Nephron progenitor cell (in vitro differentiated cells): ENCODE data around the gene ESPN.
"Not testable (repeated sequence)": the region's sequence is repeated elsewhere in the genome, so short reads cannot be mapped to it uniquely, and the experiment has no call there.

Experiments used
- DNase-seq: peaks from one replicate; pipeline ENCODE4 v3.0.0; 2021
- H3K27ac Mint-ChIP-seq: 2 replicates; pipeline ENCODE4 v1.8.0; 2021; ENCODE audit warnings: mild to moderate bottlenecking, moderate library complexity, mixed read lengths
- H3K27me3 Mint-ChIP-seq: 2 replicates; pipeline ENCODE4 v1.8.0; 2021; ENCODE audit warnings: mild to moderate bottlenecking, low read depth, mixed read lengths; ENCODE audit not compliant: poor library complexity
- H3K36me3 Mint-ChIP-seq: 2 replicates; pipeline ENCODE4 v1.8.0; 2021; ENCODE audit warnings: low read depth, mixed read lengths
- H3K4me1 Mint-ChIP-seq: 2 replicates; pipeline ENCODE4 v1.8.0; 2021; ENCODE audit warnings: mixed read lengths
- H3K4me3 Mint-ChIP-seq: 2 replicates; pipeline ENCODE4 v1.8.0; 2021; ENCODE audit warnings: mild to moderate bottlenecking, moderate library complexity, mixed read lengths
- H3K9me3 Mint-ChIP-seq: 2 replicates; pipeline ENCODE4 v1.8.0; 2021; ENCODE audit warnings: mild to moderate bottlenecking, moderate library complexity, mixed read lengths
- CTCF ChIP-seq: fragments of 200-600 bp; sonication (generic); IDR thresholded peaks from 2 replicates; pipeline ENCODE4 v1.5.0; 2021; ENCODE audit warnings: antibody characterized with exemption

The ESPN gene

DNA sequence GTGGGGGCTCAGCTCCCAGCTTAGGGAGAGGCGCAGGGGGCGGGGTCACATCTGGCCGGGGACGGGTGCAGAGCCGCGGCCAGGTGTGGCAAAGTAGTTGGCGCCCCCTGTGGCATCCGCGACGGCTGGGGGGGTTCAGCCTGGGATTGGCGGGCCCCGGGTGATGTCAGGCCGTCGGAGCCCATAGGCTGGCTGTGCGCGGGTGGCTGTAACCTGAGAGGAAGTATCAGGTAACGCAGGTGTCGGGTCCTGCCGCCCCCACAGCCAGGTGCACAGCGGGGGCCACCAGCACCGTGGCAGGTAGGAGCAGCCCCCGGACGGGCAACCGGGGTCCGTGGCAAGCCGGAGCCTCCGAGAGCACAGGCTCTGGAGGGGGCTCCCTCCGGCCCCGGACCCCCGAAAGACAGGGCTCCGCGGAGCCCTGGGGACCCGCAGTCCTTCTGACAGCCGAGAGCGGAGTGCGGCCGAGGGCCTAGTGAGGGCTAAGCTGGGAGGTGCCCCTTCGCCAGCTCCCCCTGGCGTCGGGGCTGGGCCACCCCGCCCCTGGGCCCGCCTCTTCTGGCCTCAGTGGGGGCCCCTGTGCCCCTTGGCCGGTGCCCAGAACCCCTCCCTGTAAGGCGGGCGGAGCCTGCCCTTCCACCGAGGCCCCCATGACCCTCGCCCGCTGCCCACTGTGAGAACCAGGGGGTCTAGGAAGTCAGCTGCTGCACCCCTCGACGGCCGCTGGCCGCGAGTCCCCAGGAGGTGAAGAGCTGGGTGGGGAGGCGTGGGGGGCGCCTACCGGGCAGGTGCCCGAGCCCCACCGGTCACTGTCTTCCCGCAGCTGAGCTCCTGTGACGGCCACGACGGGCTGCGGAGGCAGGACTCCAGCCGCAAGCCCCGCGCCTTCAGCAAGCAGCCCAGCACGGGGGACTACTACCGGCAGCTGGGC is 23.5 kb downstream of the ESPN start:
- Mint-ChIP-seq H3K9me3 (no peaks in the 10 kb centered on the region), H3K4me3 (peak overlapping the region; percentile 62), H3K27ac (no peak overlapping the region), H3K27me3 (peaks cover 50% of the 10 kb centered on the region), H3K36me3 (no peaks in the 10 kb centered on the region), H3K4me1 (peaks cover 42% of the 10 kb centered on the region)
- TF ChIP-seq CTCF: no peak
- DNase-seq: peak; percentile 68

DNA sequence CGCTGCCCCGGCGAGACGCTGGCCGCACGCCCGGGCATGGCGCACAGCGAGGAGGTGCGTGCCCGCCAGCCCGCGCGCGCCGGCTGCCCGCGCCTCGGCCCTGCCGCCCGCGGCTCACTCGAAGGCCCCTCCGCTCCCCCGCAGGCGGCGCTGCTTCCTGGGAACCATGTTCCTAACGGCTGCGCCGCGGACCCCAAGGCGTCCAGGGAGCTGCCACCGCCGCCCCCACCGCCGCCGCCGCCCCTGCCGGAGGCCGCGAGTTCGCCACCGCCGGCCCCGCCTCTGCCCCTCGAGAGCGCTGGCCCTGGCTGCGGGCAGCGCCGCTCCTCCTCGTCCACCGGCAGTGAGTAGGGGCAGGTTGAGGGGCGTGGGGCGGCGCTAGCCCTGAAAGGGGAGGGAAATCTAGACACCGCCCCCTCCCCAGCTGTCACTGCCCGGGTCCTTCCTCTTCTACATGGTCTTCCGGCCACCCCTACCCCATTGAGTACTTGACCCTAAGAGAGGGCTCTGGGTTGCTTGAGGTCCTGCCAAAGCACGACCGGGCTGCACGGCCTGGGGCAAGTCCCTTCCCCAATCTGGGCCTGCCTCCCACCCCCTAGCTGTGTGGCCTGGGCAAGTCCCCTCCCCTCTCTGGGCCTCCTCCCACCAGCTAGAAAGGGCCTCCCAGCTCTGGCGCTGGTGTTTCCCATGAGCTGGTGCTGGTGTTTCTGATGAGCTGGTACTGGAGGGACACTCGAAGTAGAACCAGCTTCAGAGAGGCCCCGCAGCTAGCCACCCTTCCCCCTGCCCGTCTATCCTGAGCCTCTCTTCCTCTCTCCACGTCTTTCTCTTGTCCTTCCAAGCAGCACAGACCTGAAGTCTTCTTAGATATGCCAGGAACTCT is 24.4 kb downstream of the ESPN start:
- Mint-ChIP-seq H3K27me3 (peaks cover 48% of the 10 kb centered on the region), H3K4me1 (peaks cover 50% of the 10 kb centered on the region), H3K36me3 (no peaks in the 10 kb centered on the region), H3K27ac (no peak overlapping the region), H3K9me3 (no peaks in the 10 kb centered on the region), H3K4me3 (peak overlapping the region; percentile 54)
- DNase-seq: peak; percentile 77
- no peak for TF ChIP-seq CTCF

DNA sequence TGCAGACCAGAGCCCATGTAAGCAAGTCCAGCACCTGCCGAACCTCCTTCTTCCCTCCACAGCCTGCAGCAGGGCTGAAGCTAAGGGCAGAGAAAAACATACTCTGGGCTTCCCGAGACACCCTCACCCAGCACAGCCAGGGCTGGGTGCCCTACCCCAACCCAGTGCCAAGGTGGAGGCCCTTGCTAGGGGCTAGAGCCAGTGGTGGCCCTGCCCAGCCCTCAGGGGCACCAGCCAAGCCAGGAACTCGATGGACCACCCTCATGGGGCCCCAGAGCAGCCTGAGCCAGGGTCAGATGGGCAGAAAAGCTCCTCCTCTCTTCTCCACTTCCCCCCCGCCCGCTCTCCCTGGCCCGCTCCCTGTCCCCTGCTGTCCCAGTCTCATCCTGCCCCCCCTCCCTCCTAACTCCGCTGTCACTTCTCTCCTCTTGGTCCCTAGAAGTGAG is 25.5 kb downstream of the ESPN start:
- H3K36me3 Mint-ChIP-seq: no peaks in the 10 kb centered on the region
- peaks cover 41% of the 10 kb centered on the region for H3K27me3 Mint-ChIP-seq
- TF ChIP-seq CTCF: no peak
- H3K27ac Mint-ChIP-seq: no peak overlapping the region
- DNase-seq: no peak
- H3K9me3 Mint-ChIP-seq: no peaks in the 10 kb centered on the region
- peaks cover 40% of the 10 kb centered on the region for H3K4me1 Mint-ChIP-seq
- H3K4me3 Mint-ChIP-seq: peak overlapping the region; percentile 54

DNA sequence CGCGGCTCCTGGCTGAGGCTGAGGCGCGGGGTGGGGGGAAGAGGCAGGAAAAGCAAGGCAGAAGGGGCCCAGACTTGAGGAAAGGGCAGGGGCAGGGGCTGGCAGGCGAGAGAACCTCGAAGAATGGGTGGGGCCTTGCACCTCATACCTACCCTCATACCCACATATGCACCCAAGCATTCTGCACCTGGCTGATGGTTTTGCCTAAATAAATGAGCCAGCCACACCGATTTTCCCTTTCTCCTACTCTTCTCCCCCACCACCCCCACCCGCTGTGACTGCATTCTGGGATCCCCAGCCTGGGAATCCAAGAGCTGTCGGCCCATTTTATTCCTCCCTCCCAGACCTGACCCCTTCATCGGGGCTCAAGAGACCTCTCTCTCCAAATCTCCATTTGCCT is 25.9 kb downstream of the ESPN start:
- DNase-seq, H3K27ac Mint-ChIP-seq, H3K9me3 Mint-ChIP-seq, H3K36me3 Mint-ChIP-seq: not testable (repeated sequence)
- Mint-ChIP-seq H3K27me3 (peaks cover 40% of the 10 kb centered on the region), H3K4me1 (peaks cover 38% of the 10 kb centered on the region), H3K4me3 (peak overlapping the region; percentile 64)

DNA sequence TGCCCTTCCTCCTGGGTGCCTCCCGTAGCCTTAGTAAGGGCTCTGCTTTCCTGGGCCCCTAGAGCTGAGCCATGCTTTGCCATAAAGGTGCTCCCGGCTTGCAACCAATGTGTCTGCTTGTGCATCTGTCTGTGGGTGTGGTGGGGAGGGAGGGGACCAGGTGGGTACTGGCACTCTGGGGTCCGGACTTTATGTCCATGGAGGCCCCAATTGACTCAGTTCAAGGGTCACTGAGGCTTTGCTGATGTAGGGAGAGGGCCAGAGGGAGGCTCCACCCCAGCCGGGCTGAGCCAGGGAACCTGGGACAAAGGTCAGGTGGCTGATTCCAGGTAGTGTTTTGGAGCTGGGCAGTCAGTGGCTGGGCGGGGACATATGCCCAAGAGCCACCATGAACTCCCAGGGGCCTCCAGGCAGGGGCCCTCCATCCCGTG is 26.4 kb downstream of the ESPN start:
- no peaks in the 10 kb centered on the region for H3K9me3 Mint-ChIP-seq
- H3K4me3 Mint-ChIP-seq: peak overlapping the region; percentile 64
- TF ChIP-seq CTCF: no peak
- no peak for DNase-seq
- peaks cover 40% of the 10 kb centered on the region for H3K27me3 Mint-ChIP-seq
- H3K36me3 Mint-ChIP-seq: no peaks in the 10 kb centered on the region
- H3K27ac Mint-ChIP-seq: no peak overlapping the region
- peaks cover 36% of the 10 kb centered on the region for H3K4me1 Mint-ChIP-seq

DNA sequence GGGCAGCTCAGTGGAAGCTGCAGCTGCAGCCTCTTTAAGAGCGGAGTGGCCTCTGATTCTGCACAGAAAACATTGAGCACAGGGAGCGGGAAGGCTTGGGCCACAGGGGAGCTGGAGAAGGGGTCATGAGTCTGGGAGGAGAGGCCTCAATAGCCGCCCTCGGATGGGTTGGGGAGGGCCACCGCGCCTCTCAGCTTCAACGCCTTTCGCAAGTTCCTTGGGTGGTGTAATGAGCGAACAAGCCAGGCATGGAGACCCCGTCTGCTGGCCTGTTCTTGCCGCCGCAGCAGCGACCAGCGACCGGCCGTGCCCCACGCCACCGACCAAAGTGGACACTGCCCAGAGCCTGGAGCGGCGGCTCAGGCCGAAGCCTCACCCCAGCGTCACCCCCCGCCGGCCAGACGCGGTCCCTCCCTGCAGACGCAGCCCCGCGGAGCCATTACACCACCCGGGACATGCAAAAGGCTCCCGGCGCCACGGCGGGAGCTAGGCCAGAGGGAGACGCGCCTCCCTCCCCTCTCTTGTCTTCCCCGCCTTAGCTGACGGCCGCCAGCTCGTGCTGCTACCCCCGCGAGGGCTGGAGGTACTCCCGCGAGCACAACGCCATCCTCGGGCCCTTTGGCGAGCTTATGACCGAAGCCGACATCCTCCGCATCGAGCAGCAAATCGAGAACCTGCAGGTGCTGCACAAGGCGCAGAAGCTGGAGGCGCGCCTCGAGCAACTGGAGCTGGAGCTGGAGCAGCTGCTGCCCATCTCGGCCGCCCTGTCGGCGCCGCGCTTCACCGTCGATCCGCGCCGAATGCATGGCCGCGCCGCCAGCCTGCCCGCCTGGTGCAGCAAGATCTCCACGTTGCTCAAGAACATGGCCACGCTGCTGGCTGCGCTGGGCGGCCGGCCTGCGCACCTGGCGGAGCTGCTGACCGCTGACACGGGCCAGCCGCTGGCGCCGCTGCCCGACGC is 29.6 kb downstream of the ESPN start:
- peaks cover 46% of the 10 kb centered on the region for H3K4me1 Mint-ChIP-seq
- not testable (repeated sequence) for H3K9me3 Mint-ChIP-seq, DNase-seq, H3K4me3 Mint-ChIP-seq, H3K36me3 Mint-ChIP-seq
- H3K27me3 Mint-ChIP-seq: peaks cover 23% of the 10 kb centered on the region
- H3K27ac Mint-ChIP-seq: peak overlapping the region; percentile 72
